GM12865 (cell line): ENCODE results near the gene TBC1D9B.

Experiments
- DNase-seq: peaks from one replicate; pipeline ENCODE4 v3.0.0; 2010; ENCODE audit warnings: low read depth
- H3K4me3 ChIP-seq: 2 replicates; pipeline ENCODE4 v1.5.1; 2011; ENCODE audit warnings: mild to moderate bottlenecking, low read depth, low read length, control low read depth
- CTCF ChIP-seq: IDR thresholded peaks from 2 replicates; pipeline ENCODE4 v1.5.1; 2011; ENCODE audit warnings: low read length, control low read depth, low read depth, inconsistent platforms; ENCODE audit not compliant: insufficient read depth; ENCODE audit errors: missing control alignments

Gene TBC1D9B

DNA sequence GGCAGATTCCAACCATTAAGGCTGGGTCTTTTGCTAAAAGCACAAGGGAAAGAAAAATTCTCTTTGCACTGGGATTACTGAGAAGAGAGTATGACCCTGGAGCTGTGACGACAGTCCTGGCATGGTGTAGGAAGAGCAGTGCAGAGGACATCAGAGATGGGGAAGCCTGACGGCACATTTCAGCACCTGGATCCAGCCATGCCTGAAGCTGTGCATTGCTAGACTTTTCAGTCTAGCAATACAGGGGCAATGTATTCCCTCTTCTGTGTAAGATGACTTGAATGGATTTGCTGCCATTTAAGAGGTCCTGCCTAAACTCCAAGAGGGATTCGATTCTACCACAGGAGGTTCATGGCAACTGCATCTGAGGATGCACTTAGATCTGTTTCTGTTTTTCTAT is 36.7 kb downstream of the TBC1D9B start:
- H3K4me3 ChIP-seq, result no peak overlapping the region
- no peak for TF ChIP-seq CTCF
- no peak for DNase-seq

- no peak overlapping the region for H3K4me3 ChIP-seq
- DNase-seq, result peak; percentile 31
- peak; percentile 30 for TF ChIP-seq CTCF
These were observed 37.2 kb downstream of the TBC1D9B start for GRCh38 chr5:179870403-179870903.

GRCh38 chr5:179869641-179870402 is 37.9 kb downstream of the TBC1D9B start:
- no peak for DNase-seq
- TF ChIP-seq CTCF, result no peak
- H3K4me3 ChIP-seq, result no peak overlapping the region

- DNase-seq, result no peak
- H3K4me3 ChIP-seq, result no peak overlapping the region
- no peak for TF ChIP-seq CTCF
These were observed 38.6 kb downstream of the TBC1D9B start for GRCh38 chr5:179869101-179869500.

DNA sequence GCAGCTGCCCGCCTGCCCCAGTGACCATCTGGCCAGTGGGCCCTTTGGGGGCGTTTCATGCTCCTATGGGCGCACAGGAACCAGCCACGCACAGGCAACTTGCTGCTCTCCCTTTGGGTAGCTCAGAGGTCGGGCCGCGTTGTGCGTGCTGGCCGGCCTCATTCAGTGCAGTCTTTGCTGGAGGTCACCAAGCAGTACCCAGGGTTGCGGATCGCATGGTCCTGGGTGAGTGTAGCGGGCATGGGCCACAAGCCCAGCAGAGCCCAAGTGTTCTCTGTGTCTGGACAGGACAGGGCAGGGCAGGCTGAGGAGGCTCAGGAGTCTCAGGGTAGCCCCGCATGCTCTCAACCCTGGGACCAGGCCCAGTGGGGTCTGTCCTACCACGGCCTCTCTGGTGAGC is 39.2 kb downstream of the TBC1D9B start:
- no peak for DNase-seq
- no peak overlapping the region for H3K4me3 ChIP-seq
- TF ChIP-seq CTCF, result no peak

GRCh38 chr5:179867476-179867875 is 40.2 kb downstream of the TBC1D9B start:
- H3K4me3 ChIP-seq, result no peak overlapping the region
- no peak for DNase-seq
- TF ChIP-seq CTCF, result no peak

GRCh38 chr5:179867079-179867465 is 40.6 kb downstream of the TBC1D9B start:
- TF ChIP-seq CTCF, result no peak
- no peak overlapping the region for H3K4me3 ChIP-seq
- no peak for DNase-seq
